ENCODE measurements around the gene BLM. TPM values are rescaled to one million over a fixed set of nuclear protein-coding genes. Genes with fewer than 3 reads are reported as not detected.
"Not testable (repeated sequence)": the region's sequence is repeated elsewhere in the genome, so short reads cannot be mapped to it uniquely, and the experiment has no call there.

The BLM gene
- total RNA-seq, 1 experiment from 2014 or later: 41.3 TPM

DNA sequence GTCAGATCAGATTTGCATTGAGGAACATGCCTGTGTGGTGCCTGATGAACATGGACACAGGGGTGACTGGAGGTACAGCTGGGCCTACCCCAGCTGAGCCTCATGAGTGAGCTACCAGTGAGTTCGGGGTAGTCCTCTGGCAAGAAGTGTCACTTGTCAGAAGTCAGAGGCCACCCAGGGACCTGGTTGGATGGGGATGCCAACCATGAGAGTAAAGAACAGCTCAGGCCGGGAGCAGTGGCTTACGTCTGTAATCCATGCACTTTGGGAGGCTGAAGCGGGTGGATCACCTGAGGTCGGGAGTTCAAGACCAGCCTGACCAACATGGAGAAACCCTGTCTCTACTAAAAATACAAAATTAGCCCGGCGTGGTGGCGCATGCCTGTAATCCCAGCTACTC, 46.5 kb upstream of the BLM start:
- H3K4me1 ChIP-seq (ENCODE audit: insufficient read depth, low read length); H3K4ac ChIP-seq (ENCODE audit: low read depth, low read length); H3K27me3 ChIP-seq (ENCODE audit: insufficient read depth, low read length); H3K18ac ChIP-seq (ENCODE audit: insufficient read length, low read depth, low read length); H3K79me2 ChIP-seq (ENCODE audit: insufficient read depth, low read length); H3T11ph ChIP-seq (ENCODE audit: low read length); H3K23me2 ChIP-seq (ENCODE audit: insufficient read length, low read depth, low read length, poor library complexity, severe bottlenecking); H3K27me3 Mint-ChIP-seq (ENCODE audit: low read depth); DNase-seq; H3K27ac Mint-ChIP-seq; H2BK15ac ChIP-seq (ENCODE audit: low read depth, low read length); H3K9ac ChIP-seq (ENCODE audit: extremely low read depth, insufficient read length, low read length); H4K91ac ChIP-seq (ENCODE audit: insufficient read length, low read depth, low read length); H3K4me3 Mint-ChIP-seq; H3K56ac ChIP-seq (ENCODE audit: insufficient read length, low read depth, low read length); H3K9me3 Mint-ChIP-seq; H3K4me1 Mint-ChIP-seq; H2BK120ac ChIP-seq (ENCODE audit: low read depth, low read length, poor library complexity, severe bottlenecking); H3K79me1 ChIP-seq (ENCODE audit: insufficient read depth, low read depth, low read length, poor library complexity, severe bottlenecking); H3K14ac ChIP-seq (ENCODE audit: insufficient read depth, low read length); H2BK5ac ChIP-seq (ENCODE audit: insufficient read length, low read length); H2BK20ac ChIP-seq (ENCODE audit: low read depth, low read length, poor library complexity, severe bottlenecking); H2AK5ac ChIP-seq (ENCODE audit: insufficient read length, low read length); H3K9me3 ChIP-seq (ENCODE audit: control insufficient read depth, low read depth, low read length); H3K27ac ChIP-seq (ENCODE audit: insufficient read length, low read depth, low read length); H2AFZ ChIP-seq (ENCODE audit: low read length); H4K20me1 ChIP-seq (ENCODE audit: control insufficient read depth, insufficient read depth, insufficient read length); H3K23ac ChIP-seq (ENCODE audit: insufficient read length, low read depth, low read length); H2BK12ac ChIP-seq (ENCODE audit: insufficient read length, low read depth, low read length); H4K5ac ChIP-seq (ENCODE audit: insufficient read length, low read depth, low read length); H4K8ac ChIP-seq (replicated peaks; ENCODE audit: insufficient read length, low read depth, low read length); H3K4me2 ChIP-seq (ENCODE audit: insufficient read depth, insufficient read length, low read length); H3K36me3 Mint-ChIP-seq (ENCODE audit: insufficient read depth in 1 of 3, low read depth in 3 of 3): not testable (repeated sequence)
- no CpG with 5 or more reads among the region's 8 CpGs for WGBS (ENCODE audit: extremely low coverage, insufficient read length, low lambda C conversion rate)

All from H9 (cell line).